ENCODE measurements around the gene CD109.
"Not testable (repeated sequence)": the region's sequence is repeated elsewhere in the genome, so short reads cannot be mapped to it uniquely, and the experiment has no call there.

Gene CD109

GRCh38 chr6:73690056-73690455, 5.9 kb upstream of the CD109 start:
- DNase-seq, result no peak

- no peak for DNase-seq
These were observed 4.5 kb upstream of the CD109 start for GRCh38 chr6:73691512-73691911.

GRCh38 chr6:73694711-73695411, 1.1 kb upstream of the CD109 start:
- no peak for DNase-seq

GRCh38 chr6:73696966-73697655, 1.1 kb downstream of the CD109 start:
- DNase-seq, result no peak

GRCh38 chr6:73699676-73700459, 3.9 kb downstream of the CD109 start:
- DNase-seq, result no peak

GRCh38 chr6:73702444-73702843, 6.4 kb downstream of the CD109 start:
- no peak for DNase-seq

GRCh38 chr6:73703466-73703865, 7.5 kb downstream of the CD109 start:
- DNase-seq, result no peak

GRCh38 chr6:73704260-73704659, 8.3 kb downstream of the CD109 start:
- peak; percentile 69 for DNase-seq

- no peak for DNase-seq
These were observed 8.8 kb downstream of the CD109 start for GRCh38 chr6:73704798-73705197.

GRCh38 chr6:73706971-73707370, 11.0 kb downstream of the CD109 start:
- no peak for DNase-seq

GRCh38 chr6:73710470-73710869, 14.5 kb downstream of the CD109 start:
- DNase-seq, result no peak

- no peak for DNase-seq
These were observed 14.9 kb downstream of the CD109 start for GRCh38 chr6:73710948-73711347.

- no peak for DNase-seq
These were observed 16.7 kb downstream of the CD109 start for GRCh38 chr6:73712535-73713173.

- no peak for DNase-seq
These were observed 17.6 kb downstream of the CD109 start for GRCh38 chr6:73713426-73714147.

GRCh38 chr6:73715111-73715508, 19.1 kb downstream of the CD109 start:
- DNase-seq, result not testable (repeated sequence)

- no peak for DNase-seq
These were observed 23.0 kb downstream of the CD109 start for GRCh38 chr6:73719046-73719445.

GRCh38 chr6:73722318-73723060, 26.5 kb downstream of the CD109 start:
- no peak for DNase-seq

GRCh38 chr6:73723480-73723879, 27.5 kb downstream of the CD109 start:
- DNase-seq, result not testable (repeated sequence)

- no peak for DNase-seq
These were observed 28.4 kb downstream of the CD109 start for GRCh38 chr6:73724389-73724788.

GRCh38 chr6:73725192-73725591, 29.2 kb downstream of the CD109 start:
- DNase-seq, result not testable (repeated sequence)

GRCh38 chr6:73727114-73727513, 31.1 kb downstream of the CD109 start:
- DNase-seq, result no peak

Data from activated CD8-positive, alpha-beta memory T cell treated with anti-CD3 and anti-CD28 coated beads, Interleukin-2, amount 50 U/mL, for 48 hours (primary cell).